RWPE1 (cell line): Measurements from ENCODE around the gene C11orf24.

Source experiments
- CTCF ChIA-PET: fragments of 350-600 bp; sonication (Branson Sonifier 250); formaldehyde crosslinking; extraction: SDS; loops from one replicate; lab custom pipeline; 2021; lab: Yijun Ruan, JAX
- POLR2A ChIA-PET: fragments of 400-600 bp; formaldehyde crosslinking; extraction: SDS; loops from one replicate; lab custom pipeline; 2020; ENCODE audit warnings: antibody characterized with exemption; ENCODE audit not compliant: low non-redundant PET; lab: Yijun Ruan, JAX
- DNase-seq: peaks from one replicate; pipeline ENCODE4 v3.0.0; 2012; ENCODE audit warnings: low spot score
- H3K27ac ChIP-seq: fragments of 450-650 bp; 2 replicates; pipeline ENCODE4 v1.5.1; 2017
- CTCF ChIP-seq: fragments of 450-650 bp; conservative IDR thresholded peaks from 2 replicates; pipeline ENCODE4 v1.5.1; 2017; ENCODE audit warnings: low read depth, mild to moderate bottlenecking

C11orf24 gene

GRCh38 chr11:68271781-68272608 lies at the start of gene C11orf24:
C11orf24 (minus strand) TSS chr11:68271973; CDS start chr11:68263767, 8,206 bp downstream.
- ChIA-PET CTCF (interaction anchor here (0.6 to 2.7 kb wide), 7 partner anchors 13 to 185 kb away, joined by 3 to 19 read pairs (median 4); no protein-coding TSS in a partner anchor), POLR2A (interaction anchor here (1.0 kb wide), 1 partner anchor 26 kb away, joined by 3 read pairs; no protein-coding TSS in a partner anchor)
- peak; percentile 98 for DNase-seq
- TF ChIP-seq CTCF, result no peak
- peak within 1 kb of the TSS; percentile 96 for H3K27ac ChIP-seq

DNA sequence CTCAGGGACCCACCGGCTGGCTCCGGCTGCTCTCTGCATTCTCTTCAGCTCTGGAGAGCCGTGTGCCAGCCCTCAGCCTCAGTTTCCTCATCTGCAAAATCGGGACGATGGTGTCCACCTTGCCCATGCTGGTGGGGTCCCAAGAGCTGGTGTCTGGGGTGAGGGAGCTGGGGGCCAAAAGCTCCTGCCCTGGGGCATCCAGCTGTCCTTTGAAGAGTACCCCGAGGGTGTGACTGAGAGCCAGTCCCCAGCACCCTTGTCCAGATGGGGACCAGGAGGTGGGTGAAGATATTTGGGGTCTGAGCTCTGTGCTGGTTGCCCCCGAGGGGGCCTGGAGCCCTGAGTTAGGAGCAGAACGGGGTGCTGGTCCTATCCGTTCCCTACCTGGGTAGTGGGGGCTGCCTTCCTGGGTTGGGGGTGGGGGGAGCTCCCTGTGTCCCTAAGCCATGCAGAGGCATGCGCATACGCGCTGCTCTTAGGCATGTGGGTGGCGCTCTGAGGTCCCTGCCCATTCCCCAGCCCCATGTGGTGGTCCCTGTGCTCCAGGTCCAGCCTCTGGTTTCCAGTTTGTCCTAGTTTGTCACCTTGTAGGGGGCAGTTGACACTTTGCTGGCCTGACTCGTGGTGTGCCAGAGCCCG lies 45.5 kb upstream of the C11orf24 start:
- no peak for DNase-seq
- ChIA-PET CTCF (interaction anchor here (0.6 to 0.7 kb wide), 2 partner anchors 102 to 130 kb away, joined by 3 read pairs; no protein-coding TSS in a partner anchor), POLR2A (no interaction called here)
- H3K27ac ChIP-seq, result peak overlapping the region; percentile 93
- no peak for TF ChIP-seq CTCF

DNA sequence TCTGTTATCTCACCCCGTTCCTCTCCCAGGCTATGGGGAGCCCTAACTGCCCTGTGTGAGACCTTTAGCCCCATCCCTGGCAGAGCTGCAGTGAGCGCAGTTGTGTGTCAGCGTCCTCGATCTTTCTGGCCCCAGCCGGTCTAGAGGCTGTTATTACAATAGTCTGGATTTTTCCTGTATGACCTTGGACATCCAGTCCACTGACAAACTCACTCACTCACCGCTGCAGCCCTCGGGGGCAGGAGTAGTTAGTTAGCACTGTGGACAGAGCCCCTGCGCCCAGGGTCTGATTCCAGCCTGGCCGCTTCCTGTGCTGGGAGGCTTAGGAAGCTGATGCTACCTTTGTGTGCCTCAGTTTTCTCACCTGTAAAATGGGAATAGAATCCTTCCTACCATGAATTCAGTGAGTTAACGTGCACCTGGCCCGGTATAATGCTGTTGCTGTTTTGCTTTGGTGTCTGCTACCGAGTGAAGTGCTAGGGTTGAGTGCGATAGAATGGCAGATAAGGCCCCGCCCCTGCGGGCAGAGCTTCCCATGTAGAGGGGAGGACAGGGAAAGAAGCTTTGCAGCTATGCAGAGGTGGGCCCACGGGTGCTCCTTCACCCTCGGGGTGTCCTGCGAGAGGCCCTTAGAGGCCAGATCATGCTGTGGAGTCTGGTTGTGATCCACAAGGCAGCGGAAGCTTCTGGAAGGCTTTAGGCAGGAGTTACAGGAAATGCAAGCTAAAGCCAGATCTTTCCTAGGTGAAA lies 43.6 kb upstream of the C11orf24 start:
- POLR2A ChIA-PET, result interaction anchor here (0.5 to 1.3 kb wide), 2 partner anchors 28 to 33 kb away, joined by 3 to 5 read pairs; no protein-coding TSS in a partner anchor
- peak; percentile 23 for DNase-seq
- no peak for TF ChIP-seq CTCF
- CTCF ChIA-PET, result no interaction called here
- H3K27ac ChIP-seq, result peak overlapping the region; percentile 93

DNA sequence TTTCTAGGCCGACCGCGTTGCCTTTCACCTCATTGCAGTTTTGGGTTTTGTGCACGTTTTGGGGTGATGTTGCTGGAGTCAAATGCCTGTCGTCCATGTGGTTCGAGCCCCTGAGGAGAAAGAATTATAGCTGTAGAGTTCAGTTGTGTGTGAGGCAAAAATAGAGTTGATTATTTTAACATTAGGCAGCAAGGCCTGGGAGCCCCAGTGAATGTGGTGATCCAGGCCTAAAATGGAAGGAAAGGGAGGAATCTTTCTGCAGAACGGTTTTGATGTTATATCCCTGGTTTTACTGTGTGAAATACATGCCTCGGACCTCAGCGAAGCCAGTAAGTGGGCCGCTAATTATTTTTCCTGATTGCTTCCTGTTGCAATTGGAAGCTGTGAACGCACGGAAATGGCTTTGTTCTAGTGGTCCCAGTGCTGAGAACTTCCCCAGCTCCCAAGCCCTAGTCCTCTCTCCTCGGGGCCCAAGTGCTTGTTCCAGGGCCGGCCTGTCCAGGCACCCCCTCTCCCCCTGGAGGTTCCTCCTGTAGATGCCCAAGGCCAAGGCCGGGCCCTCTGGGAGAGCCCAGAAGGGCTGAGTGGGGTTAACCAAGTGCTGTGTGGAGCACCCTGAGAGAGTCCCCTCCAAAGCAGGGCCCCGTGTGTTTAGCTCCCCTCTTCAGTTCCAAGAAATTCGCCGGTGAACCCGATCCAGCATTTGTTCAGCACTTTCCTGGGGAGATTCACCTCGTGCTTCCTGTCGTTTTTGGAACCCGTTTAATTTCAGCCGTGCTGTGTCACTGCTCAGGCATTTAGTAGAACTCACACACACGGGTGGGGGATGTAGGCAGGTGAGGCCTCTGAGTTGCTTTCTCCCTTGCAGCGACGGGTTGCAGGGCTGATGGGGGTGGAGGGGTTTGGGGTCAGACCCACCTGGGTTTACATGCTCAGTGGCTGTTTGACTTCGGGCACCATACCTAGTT lies 42.7 kb upstream of the C11orf24 start:
- CTCF ChIA-PET, result no interaction called here
- peak overlapping the region; percentile 93 for H3K27ac ChIP-seq
- DNase-seq, result peak; percentile 78
- no peak for TF ChIP-seq CTCF
- POLR2A ChIA-PET, result interaction anchor here (0.5 to 0.6 kb wide), 2 partner anchors 32 to 177 kb away, joined by 3 to 5 read pairs; no protein-coding TSS in a partner anchor

DNA sequence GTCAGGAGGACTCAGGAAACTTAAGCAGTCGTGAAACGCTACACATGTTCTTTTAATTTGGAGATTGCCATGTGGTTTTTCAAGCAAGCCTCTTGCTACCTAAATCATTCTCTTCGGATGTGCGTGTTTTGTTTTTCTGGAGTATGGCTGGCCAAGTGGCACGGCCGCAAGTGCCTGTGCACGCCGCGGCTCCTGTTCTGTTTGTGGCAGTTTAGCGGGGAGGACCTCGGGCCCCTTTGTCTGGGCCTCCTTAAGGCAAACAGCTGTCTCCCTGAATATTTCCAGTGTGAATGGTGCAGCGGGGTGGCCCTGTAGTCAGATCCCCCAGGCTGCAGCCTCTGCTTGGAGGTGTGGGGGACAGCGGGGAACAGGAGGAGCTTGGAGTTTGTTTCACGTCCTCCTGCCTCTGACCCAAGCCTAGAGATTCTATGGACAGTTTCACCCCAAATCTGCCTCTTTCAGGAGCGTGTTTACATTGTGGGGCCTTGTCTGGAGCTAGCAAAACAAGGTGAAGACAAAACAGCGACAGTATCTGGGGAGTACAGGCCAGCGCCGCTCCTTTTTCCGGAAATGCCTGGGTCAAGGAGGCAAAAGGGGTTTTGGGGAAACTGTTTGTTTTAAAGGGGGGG lies 41.9 kb upstream of the C11orf24 start:
- ChIA-PET CTCF (no interaction called here), POLR2A (no interaction called here)
- peak overlapping the region; percentile 93 for H3K27ac ChIP-seq
- peak; percentile 31 for DNase-seq
- TF ChIP-seq CTCF, result no peak
